Activated CD8-positive, alpha-beta memory T cell treated with anti-CD3 and anti-CD28 coated beads, Interleukin-2, amount 50 U/mL, for 1 hour (primary cell): Measurements from ENCODE around the gene SLC39A12.
"Not testable (repeated sequence)": the region's sequence is repeated elsewhere in the genome, so short reads cannot be mapped to it uniquely, and the experiment has no call there.

Experiments
- DNase-seq: peaks from one replicate; pipeline ENCODE4 v3.0.0-alpha.2; 2020; ENCODE audit errors: extremely low read depth

SLC39A12 gene

DNA sequence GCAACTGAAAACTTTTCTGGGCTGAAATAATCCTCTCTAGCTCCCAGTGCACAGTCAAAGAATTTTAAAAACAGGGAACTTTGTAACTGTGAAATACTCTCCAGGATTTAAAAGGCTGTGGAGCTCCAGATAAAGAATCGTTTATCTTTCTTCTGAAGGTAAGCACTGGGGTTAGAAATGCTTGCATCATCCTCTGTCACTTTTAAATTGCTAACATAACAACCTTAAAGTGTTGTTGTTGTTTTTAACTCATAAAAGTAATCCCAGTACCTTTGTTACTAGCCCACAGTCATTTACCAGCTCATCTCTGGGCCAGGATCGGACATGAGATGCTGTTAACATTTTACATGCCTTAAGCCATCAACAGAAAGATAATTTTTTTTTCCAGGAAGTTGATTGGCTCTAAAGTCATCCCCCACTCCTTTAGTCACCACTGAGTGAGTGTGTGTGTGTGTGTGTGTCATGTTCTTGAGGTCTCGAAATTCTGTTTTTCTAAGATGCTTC lies at the start of gene SLC39A12:
Gene SLC39A12 (plus strand): TSS at position 51 of the 504 bp plus-strand sequence. CDS start 1,359 bp downstream, outside the sequence.
- DNase-seq, result no peak

DNA sequence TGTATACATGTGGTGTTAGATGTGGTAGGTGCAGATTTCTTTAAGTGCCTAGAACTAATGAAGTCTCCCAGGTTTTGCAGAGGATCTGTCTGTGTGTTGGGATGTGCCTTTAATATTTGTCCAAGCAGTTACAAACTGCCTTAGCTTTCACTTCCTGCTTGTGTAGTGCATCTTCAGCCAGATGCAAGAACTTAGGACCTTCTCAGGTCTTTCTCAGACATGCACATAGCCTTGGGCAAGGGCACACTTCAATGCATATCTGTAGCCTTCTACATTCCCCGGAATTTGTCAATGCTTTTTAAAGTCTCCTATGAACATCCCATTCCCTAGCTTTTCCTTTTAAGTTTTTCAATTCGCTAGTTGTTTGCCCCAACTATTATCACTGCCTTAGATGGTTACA lies 47.2 kb upstream of the SLC39A12 start:
- DNase-seq, result no peak

DNA sequence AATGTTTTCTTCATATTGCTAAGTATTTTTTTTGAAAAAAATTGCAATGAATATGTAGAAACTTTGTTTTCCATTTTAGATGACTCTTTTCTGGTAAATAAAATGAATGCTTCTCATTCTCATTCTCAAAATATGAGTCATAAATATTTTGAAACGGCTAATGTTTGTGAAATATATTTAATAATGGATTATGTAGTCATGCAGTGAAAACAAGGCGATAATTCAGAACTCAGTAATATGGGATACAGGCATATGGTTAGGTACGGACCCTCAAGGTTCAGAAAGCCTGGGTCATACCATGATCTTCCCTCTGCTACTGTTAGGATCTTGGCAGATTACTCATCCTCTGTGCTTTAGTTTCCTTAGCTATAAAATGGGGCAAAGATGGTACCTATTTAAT lies 46.2 kb upstream of the SLC39A12 start:
- no peak for DNase-seq

- no peak for DNase-seq
Measured at GRCh38 chr10:17906002-17906401, 45.7 kb upstream of the SLC39A12 start.

GRCh38 chr10:17907641-17908040 lies 44.1 kb upstream of the SLC39A12 start:
- DNase-seq, result no peak

GRCh38 chr10:17910125-17910789 lies 41.5 kb upstream of the SLC39A12 start:
- DNase-seq, result no peak

- DNase-seq, result no peak
Measured at GRCh38 chr10:17912754-17913153, 39.0 kb upstream of the SLC39A12 start.

DNA sequence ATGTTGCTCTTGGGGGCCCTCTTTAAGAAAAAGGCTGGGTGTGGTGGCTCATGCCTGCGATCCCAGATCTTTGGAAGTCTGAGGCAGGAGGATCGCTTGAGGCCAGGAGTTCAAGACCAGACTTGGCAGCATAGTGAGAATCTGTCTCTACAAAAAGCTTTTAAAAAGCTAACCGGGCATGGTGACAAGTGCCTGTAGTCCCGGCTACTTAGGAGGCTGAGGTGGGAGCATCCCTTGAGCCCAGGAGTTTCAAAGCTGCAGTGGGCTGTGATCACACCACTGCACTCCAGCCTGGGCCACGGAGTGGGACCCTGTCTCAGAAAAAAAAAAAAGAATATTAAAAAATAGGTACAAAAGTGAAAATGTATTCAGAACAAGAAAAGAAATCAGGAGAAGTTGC lies 38.1 kb upstream of the SLC39A12 start:
- DNase-seq, result no peak

DNA sequence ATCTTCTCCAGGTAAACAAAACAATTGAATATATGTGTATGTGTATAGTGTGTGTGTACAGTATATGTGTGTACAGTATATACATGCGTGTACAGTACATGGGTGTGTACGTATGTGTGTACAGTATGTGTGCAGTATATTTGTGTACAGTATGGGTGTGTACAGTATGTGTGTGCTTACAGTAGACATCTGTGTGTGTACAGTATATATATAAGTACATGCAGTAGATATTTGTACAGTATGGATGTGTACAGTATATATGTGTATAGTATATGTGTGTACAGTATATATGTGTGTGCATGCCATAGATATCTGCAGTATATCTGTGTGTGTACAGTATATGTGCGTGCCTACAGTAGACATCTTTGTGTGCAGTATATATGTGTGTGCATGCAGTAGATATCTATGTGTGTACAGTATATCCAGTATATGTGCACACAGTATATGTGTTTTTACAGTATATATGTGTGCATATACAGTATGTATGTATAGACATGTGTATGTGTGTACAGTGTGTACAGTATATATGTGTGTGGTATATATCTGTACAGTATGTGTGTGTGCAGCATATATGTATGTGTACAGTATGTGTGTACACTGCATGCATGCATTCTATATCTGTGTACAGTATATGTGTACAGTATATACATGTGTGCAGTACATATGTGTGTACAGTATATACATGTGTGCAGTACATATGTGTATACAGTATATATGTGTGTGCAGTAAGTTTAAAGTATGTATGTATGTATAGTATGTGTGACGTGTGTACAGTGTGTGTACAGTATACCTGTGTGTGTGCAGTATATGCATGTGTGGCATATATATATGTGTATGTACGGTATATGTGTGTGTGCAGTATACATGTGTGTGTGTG lies 37.3 kb upstream of the SLC39A12 start:
- DNase-seq, result no peak

DNA sequence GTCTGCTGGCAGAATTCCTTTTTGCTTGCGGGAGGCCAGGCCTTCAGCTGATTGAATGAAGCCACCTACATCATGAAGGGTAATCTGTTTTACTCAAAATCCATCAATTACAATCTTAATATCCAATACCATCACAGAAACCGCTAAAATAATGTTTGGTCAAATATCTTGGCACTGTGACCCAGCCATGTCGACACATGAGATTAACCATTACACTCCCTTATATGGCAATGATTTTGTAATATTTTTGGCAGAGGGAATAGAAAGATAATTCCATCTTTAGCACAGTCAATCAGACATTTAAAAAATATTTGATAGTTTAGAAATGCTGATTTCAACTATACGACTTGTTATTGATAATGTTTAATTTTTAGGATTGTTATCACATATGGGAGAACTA lies 36.5 kb upstream of the SLC39A12 start:
- no peak for DNase-seq

- DNase-seq, result no peak
Measured at GRCh38 chr10:17918187-17918903, 33.4 kb upstream of the SLC39A12 start.

DNA sequence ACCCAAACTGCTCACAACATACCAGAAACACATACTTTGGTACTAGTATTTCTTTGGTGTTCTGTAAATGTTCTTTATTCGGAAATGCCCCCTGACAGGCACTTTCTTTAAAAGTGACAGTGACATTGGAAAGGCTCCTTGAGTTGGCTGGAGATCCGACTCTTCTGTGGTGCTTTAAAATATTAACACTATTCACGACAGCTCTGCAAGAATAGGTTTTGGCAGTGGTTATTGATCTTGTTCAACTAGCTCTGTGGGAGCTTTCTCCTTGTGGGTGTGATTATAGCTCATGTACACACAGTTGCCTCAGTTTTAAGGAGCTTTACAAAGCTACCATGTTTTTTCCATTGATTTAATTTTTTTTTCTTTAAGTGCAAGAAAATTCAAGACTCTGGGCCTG lies 30.3 kb upstream of the SLC39A12 start:
- no peak for DNase-seq

- DNase-seq, result no peak
Measured at GRCh38 chr10:17923728-17924127, 28.0 kb upstream of the SLC39A12 start.

DNA sequence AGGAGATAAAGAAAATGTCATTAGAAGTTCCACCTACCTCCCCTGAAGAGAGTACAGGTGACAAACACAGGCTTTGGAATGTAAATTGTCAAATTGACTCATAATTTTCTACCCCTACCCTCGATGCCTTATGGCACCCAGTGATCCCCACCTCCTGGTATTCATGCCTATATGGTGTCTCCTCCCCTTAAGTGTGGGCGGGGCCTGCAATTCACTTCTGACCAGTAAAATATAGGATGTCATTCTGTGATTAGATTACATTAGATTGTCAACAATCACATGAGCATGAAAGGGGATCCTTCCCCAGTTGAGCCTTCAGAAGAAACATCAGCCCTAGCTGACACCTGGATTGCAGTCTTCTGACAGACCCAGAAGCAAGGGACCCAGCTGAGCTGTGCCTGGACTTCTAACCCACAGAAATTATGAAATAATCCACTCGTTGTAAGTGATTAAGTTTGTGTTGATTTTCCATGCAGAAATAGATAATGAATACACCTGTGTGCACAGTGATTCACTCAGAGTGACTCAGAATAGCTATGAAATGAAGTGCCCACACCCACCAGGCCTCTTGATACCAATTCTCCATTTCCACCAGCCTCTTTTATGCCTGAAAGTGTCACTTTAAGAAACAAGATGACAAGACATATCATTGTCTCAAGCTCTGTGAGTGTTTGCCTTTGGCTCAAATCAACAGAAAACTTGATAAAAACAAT lies 8.5 kb upstream of the SLC39A12 start:
- no peak for DNase-seq

- DNase-seq, result not testable (repeated sequence)
Measured at GRCh38 chr10:17950269-17950668, 1.4 kb upstream of the SLC39A12 start.

DNA sequence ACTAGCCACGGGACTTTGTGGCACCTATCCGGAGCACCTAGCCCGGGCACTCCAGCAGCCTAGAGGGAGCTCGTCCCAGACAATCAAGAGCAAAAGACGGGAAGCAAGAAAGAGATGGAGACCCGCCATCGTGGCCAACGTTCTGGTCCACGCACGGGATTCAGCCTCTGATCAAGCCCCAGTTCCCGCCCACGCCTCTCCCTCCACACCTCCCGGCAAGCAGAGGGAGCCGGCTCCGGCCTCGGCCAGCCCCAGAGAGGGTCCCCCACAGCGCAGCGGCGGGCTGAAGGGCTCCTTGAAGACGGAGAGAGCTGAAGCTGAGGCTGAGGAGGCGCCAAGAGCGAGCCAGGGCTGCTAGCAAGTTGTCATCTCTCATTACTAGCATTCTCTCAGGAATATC lies 992 bp upstream of the SLC39A12 start:
- DNase-seq, result no peak

DNA sequence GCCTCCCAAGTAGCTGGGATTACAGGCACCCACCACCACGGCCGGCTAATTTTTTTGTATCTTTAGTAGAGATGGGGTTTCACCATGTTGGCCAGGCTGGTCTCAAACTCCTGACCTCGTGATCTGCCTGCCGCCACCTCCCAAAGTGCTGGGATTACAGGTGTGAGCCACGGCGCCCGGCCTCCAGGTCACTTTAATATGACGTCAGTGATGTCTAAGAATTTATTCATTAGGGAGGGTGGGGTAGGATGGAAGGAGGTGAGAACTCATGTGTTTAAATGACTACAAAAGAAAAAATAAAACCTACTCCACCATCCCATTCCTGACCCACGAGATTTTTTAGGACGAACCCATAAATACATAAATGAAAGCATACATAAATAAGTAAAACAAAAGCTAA lies 2.7 kb downstream of the SLC39A12 start:
- DNase-seq, result not testable (repeated sequence)

- DNase-seq, result no peak
Measured at GRCh38 chr10:17954861-17955260, 3.1 kb downstream of the SLC39A12 start.

GRCh38 chr10:17958049-17958448 lies 6.3 kb downstream of the SLC39A12 start:
- no peak for DNase-seq

DNA sequence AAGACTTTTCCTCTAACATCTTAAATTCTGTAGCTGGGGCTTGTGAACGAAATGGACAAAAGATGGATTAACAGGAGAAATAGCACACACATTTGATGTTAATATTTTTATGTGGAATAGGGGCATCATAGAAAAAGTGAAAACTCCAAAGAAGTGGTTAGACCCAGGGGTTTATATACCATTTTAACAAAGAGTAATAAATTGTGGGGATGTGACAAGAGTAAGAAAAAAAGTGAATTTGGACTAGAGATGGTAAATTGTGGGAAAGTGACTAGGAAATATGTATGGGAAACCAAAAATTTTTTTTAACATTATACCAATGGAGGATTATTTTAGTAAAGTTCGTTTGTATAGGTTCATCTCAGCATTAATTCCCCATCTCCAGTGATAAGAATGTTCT lies 8.2 kb downstream of the SLC39A12 start:
- no peak for DNase-seq

DNA sequence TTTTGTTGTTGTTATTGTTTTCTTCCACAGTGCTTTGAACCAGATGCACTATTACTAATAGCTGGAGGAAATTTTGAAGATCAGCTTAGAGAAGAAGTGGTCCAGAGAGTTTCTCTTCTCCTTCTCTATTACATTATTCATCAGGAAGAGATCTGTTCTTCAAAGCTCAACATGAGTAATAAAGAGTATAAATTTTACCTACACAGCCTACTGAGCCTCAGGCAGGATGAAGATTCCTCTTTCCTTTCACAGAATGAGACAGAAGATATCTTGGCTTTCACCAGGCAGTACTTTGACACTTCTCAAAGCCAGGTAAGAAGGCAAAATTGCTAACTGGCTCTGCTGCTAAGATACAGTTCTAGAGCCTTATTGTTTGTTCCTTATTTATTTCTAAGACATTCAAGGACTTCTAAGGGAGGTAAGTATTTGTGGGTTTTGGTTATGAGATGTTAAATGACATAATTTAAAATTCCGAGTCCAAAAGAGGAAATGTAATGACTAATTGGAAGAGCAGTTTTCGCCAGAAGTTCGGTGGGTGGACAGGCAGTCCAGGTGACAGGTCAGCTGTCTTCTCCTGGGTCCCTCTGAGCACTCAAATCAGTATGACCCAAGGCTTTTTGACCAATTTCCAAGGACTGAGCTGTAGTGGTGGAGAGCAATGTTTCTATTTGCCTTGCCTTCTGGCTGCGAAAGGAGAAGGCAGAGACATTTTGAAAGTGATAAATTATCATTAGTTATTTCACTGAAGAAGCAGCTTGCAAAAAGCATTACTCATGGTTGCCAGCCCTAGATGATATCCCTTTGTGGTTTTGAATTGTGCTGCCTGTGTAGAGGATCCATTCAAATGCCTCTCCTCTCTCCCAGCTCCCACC lies 10.1 kb downstream of the SLC39A12 start:
- no peak for DNase-seq
